HTERT RPE-1 (cell line): Measurements from ENCODE around the gene C11orf98.
"Not testable (repeated sequence)": the region's sequence is repeated elsewhere in the genome, so short reads cannot be mapped to it uniquely, and the experiment has no call there.

Experiments
- in situ Hi-C: fragments of 300-500 bp; cut with MboI; formaldehyde crosslinking; loops from 4 replicates; pipeline ENCODE4 v1.14.3; 2020; ENCODE audit warnings: low sequenced_read_pairs

The C11orf98 gene

DNA sequence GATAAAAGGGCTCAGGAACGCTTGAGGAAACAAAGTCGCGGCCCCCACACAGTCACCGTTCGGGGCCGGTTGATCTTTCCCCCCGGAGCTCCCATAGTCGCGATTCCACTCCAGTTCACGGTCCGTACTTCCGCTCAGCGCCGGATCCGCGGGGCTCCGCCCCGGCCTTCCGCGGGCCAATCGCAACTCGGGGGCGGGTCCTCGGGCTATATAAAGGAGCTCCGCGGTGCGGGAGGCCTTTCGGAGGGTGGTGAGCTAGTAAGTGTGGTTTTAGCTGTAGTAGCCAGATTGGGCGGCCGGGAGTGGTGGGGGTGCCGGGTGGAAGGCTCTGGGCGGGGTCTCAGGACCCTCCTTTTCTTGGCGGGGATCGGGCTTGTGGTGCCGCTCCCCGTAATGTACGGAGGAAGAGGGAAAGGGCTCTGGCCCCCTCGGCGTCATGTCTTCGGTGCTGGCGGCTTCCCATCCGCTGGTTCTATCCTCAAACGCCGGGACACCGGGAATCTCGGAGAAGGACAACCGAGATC, at the start of gene C11orf98, which contains the start of gene CSKMT:
TSS of gene C11orf98 (minus strand) at position 136 of the 524 bp plus-strand sequence. CDS start at position 95, 41 bp downstream.
TSS of gene CSKMT (plus strand) at position 238 of the 524 bp plus-strand sequence. CDS start 568 bp downstream, outside the sequence.
- in situ Hi-C loops: no loop called here

GRCh38 chr11:62713343-62713742, 48.3 kb upstream of the C11orf98 start:
- in situ Hi-C loops: no loop called here

GRCh38 chr11:62712861-62713260, 47.9 kb upstream of the C11orf98 start:
- in situ Hi-C loops: no loop called here

DNA sequence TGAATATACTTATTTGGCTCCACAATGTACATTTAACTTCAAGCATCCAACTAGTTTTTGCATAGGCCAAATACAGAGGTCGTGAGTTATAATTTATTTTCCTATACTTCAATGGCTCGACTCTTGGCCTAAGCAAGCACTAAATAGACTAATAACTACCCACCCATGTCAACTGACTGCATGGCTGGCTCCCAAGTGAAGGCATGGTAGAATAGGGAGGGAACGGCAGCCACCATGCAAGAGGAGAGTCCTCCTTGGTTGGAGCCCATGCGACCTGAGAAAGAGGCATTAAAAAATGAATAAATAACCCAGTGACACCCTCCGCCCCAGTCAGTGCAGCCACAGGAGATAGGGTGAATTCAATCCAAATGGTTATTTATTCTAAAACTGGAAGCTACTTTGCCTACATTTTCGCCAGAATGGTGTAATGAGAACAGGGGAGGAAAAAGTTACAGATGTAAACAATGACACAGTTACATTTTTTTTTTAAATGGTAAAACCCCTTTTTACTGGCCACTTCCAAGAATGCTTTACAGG, 47.3 kb upstream of the C11orf98 start:
- in situ Hi-C loops: no loop called here

DNA sequence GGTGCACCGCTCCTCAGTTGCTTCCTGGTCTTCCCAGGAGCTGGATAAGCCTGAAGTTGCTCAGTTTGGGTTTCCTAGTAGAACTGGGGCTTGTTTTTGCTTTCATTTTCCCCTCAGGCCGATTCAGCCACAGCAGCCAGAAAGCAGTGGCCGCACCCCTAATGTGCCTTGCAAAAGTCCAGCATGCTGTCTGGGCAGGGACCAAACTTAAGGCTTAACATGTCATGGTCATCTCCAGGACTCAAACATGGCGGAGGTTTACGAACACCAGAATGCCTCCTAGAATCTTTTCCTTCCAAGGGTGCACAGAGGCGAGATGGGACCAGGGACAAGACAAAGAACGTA, 45.0 kb upstream of the C11orf98 start:
- in situ Hi-C loops: no loop called here

- in situ Hi-C loops: no loop called here
Observed at GRCh38 chr11:62709247-62710000, 44.4 kb upstream of the C11orf98 start.

DNA sequence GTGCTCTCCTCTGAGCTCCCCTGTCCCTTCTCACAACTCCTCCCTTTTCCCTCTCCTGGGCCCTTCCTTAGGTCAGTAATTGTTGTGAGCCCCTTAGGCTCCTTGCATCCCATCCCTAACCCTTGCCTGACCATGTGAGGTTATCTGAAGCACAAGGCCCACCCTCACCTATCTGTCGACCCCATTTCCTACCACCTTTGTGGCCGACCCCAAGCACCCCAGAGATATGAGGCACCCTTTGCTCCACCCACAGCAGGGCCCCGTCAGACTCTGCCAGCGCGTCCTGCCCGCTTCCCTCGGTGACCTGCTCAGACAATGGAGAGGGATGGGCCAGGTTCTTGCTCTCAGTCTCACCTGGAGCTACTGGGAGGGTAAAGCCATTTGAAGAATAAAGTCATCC, 43.8 kb upstream of the C11orf98 start:
- in situ Hi-C loops: no loop called here

- in situ Hi-C loops: no loop called here
Observed at GRCh38 chr11:62708392-62708791, 43.4 kb upstream of the C11orf98 start.

DNA sequence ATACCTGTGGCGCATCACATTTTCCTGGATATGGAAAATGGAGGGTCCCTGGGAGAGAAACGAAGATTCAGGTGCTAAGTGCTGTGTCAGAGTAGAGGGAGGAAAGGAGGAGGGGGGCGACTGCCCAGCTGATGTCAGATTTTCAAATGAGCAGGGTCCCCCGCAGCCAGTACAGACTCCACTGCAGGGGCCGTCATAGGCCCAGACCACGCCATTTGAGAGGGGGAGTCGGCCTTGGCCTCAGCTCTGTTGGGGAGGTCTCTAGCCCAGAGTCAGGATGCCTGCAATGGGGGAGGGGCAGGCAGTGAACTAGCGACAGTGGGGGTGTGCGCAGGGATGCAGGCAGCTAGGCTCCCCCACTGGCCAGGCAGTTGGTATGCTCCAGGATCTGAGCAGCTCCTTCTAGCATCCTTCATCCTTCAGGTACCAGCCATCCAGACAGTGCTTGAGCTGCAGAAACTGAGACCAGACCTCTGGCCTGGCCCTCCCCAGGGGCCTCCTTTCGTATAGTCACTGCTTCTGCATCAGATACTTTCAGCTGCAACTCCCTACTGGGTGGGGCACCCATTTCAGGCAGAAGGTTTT, 42.4 kb upstream of the C11orf98 start, which contains the start of the genes BSCL2 and GNG3:
TSS of gene BSCL2 (minus strand) at position 148 of the 585 bp plus-strand sequence. CDS start 229 bp downstream, outside the sequence.
TSS of gene GNG3 (plus strand) at position 400 of the 585 bp plus-strand sequence. CDS start 620 bp downstream, outside the sequence.
- in situ Hi-C loops: no loop called here

DNA sequence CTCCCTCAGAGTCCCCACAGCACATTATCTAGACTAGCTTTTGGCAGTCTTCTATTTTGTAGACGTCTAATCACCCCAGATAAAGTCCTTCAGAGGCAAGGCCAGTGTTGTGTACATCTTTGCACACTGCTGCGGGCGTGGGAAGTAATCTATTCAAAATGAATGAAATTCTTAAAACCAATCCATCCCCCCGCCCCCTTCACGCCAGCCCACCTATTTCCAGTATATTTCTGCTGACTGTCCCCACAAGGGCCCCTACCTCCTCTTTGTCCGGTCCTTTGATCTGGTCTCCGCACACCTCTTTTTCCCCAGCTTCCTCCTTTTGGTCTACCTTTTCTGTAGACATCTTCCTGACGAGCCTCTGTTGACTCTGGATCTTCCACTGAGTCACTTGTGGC, 41.8 kb upstream of the C11orf98 start:
- in situ Hi-C loops: no loop called here

- in situ Hi-C loops: no loop called here
Observed at GRCh38 chr11:62705880-62706849, 41.2 kb upstream of the C11orf98 start.

- in situ Hi-C loops: no loop called here
Observed at GRCh38 chr11:62705413-62705812, 40.4 kb upstream of the C11orf98 start.

DNA sequence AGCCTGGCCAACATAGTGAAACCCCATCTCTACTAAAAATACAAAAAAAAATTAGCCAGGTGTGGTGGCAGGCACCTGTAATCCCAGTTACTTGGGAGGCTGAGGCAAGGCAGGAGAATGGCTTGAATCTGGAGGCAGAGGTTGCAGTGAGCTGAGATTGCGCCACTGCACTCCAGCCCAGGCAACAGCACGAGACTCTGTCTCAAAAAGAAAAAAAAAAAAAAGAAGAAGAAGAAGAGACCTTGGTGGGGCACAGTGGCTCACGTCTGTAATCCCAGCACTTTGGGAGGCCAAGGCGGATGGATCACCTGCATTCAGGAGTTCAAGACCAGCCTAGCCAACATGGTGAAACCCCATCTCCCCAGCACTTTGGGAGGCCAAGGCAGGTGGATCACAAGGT, 38.9 kb upstream of the C11orf98 start:
- in situ Hi-C loops: not testable (repeated sequence)

DNA sequence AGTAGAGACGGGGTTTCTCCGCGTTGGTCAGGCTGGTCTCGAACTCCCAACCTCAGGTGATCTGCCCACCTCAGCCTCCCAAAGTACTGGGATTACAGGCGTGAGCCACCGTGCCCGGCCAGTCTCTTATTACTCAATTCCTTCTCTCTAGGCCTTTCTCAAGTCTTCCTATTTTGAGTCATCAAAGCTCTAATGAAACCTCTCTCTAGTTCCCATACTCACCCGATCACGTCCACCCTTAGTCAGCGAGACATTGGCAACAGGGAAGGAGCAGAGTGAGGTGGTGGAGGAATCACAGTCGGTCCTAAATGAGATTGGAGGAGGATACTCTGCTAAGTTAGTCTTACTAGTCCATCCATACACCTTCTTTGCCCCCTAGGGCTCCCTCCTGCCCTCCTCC, 37.2 kb upstream of the C11orf98 start:
- in situ Hi-C loops: no loop called here

- in situ Hi-C loops: no loop called here
Observed at GRCh38 chr11:62694455-62695167, 29.6 kb upstream of the C11orf98 start.

GRCh38 chr11:62693624-62694023, 28.6 kb upstream of the C11orf98 start:
- in situ Hi-C loops: not testable (repeated sequence)

GRCh38 chr11:62689421-62690183, 24.6 kb upstream of the C11orf98 start, which contains the start of gene LRRN4CL:
Gene LRRN4CL (minus strand): TSS chr11:62689530. CDS start chr11:62688508, 1,022 bp downstream.
- in situ Hi-C loops: no loop called here

GRCh38 chr11:62688491-62688890, 23.5 kb upstream of the C11orf98 start:
- in situ Hi-C loops: no loop called here
